A673 (cell line): ENCODE results near the gene BLOC1S3. TPM values are rescaled to one million over a fixed set of nuclear protein-coding genes. Genes with fewer than 3 reads are reported as not detected.
A peak's percentile ranks its signal among the peaks of the same experiment; 100 is the strongest.

Source experiments
- BruUV-seq: library from RNA; stranded (reverse); fragments of 400-500 nt; replicated peaks from 2 replicates; lab custom pipeline; 2021; lab: Mats Ljungman, UMichigan
- CTCF ChIA-PET: fragments of 300-600 bp; sonication (Branson Sonifier 250); formaldehyde crosslinking; loops from one replicate; lab custom pipeline; 2022; ENCODE audit warnings: antibody characterized with exemption; lab: Charles Lee
- POLR2A ChIA-PET: fragments of 300-600 bp; sonication (Branson Sonifier 250); formaldehyde crosslinking; loops from one replicate; lab custom pipeline; 2022; ENCODE audit warnings: antibody characterized with exemption; ENCODE audit not compliant: low non-redundant PET; lab: Charles Lee
- DNase-seq: peaks from one replicate; pipeline ENCODE4 v3.0.0-alpha.2; 2015; ENCODE audit warnings: low spot score
- H3K27ac ChIP-seq: fragments of 200-600 bp; sonication (generic); 2 replicates; pipeline ENCODE4 v1.5.1; 2016; ENCODE audit warnings: mixed run types, low read depth, mild to moderate bottlenecking, mixed read lengths, antibody characterized with exemption, low read length; ENCODE audit not compliant: poor library complexity, severe bottlenecking
- H3K27me3 ChIP-seq: fragments of 200-600 bp; sonication (generic); replicated peaks from 2 replicates; pipeline ENCODE4 v1.6.1; 2017; ENCODE audit warnings: mixed run types, low read depth, mild to moderate bottlenecking, mixed read lengths, antibody characterized with exemption, low read length; ENCODE audit not compliant: insufficient read depth, poor library complexity
- H3K36me3 ChIP-seq: fragments of 200-600 bp; sonication (generic); 2 replicates; pipeline ENCODE4 v1.6.1; 2016; ENCODE audit warnings: mixed run types, mild to moderate bottlenecking, mixed read lengths, antibody characterized with exemption, low read length; ENCODE audit not compliant: insufficient read depth, poor library complexity, severe bottlenecking
- H3K4me1 ChIP-seq: fragments of 200-600 bp; sonication (generic); 2 replicates; pipeline ENCODE4 v1.6.1; 2017; ENCODE audit warnings: mixed run types, mild to moderate bottlenecking, mixed read lengths, antibody characterized with exemption, low read length; ENCODE audit not compliant: insufficient read depth, poor library complexity, severe bottlenecking
- H3K4me3 ChIP-seq: fragments of 200-600 bp; sonication (generic); 2 replicates; pipeline ENCODE4 v1.5.1; 2016; ENCODE audit warnings: low read depth, mixed run types, mild to moderate bottlenecking, mixed read lengths, low read length; ENCODE audit not compliant: poor library complexity, severe bottlenecking
- H3K9me3 ChIP-seq: fragments of 200-600 bp; sonication (generic); 2 replicates; pipeline ENCODE4 v1.6.1; 2016; ENCODE audit warnings: mixed run types, low read depth, mild to moderate bottlenecking, mixed read lengths, antibody characterized with exemption, low read length; ENCODE audit not compliant: poor library complexity, severe bottlenecking
- EZH2 ChIP-seq: fragments of 200-600 bp; sonication (generic); IDR thresholded peaks from 2 replicates; pipeline ENCODE4 v1.6.1; 2017; ENCODE audit warnings: borderline replicate concordance, low read depth, mild to moderate bottlenecking, mixed read lengths, antibody characterized with exemption, low read length; ENCODE audit not compliant: poor library complexity, severe bottlenecking
- intact Hi-C: fragments of 100-400 bp; cut with micrococcal nuclease; formaldehyde crosslinking; loops from one replicate; pipeline ENCODE4 v1.10.0; 2022; ENCODE audit not compliant: unreplicated experiment
- total RNA-seq: library from RNA; stranded (reverse); gene quantifications from 2 replicates; pipeline ENCODE4 v1.2.3, GENCODE V29; 2021
- TF ChIP-seq, protein P1 (sequence below): fragments of 300-800, 200-600 bp; sonication (generic); conservative IDR thresholded peaks from 2 replicates; pipeline ENCODE4 v1.5.1; 2017; ENCODE audit warnings: low read depth, mild to moderate bottlenecking, antibody characterized with exemption, low read length, moderate library complexity, mixed read lengths

The BLOC1S3 gene
- total RNA-seq, 1 experiment from 2014 or later, result 8.7 TPM

DNA sequence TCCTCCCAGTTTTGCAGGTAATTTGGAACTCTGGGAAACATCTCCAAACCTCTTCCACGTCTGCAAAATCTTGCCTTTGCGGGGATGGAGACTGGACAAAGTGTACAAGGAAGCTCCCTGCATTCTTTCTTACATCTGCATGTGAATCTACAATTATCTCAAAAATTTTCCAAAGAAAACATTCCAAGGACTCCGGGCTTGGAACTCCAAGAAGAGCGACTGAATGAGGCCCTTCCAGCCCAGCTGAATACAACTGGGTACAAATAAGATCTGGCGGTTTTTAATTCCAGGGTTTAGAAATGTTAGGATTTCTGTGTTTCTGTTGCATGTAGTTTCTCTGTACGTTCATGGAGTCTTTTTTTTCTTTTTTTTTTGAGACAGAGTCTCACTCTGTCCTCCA is 38.1 kb downstream of the BLOC1S3 start:
- Histone ChIP-seq H3K36me3 (no peaks in the 10 kb centered on the region), H3K27ac (no peak overlapping the region), H3K4me1 (no peaks in the 10 kb centered on the region), H3K9me3 (no peaks in the 10 kb centered on the region), H3K4me3 (no peak overlapping the region), H3K27me3 (peaks cover 71% of the 10 kb centered on the region)
- no TSS peak for BruUV-seq
- intact Hi-C loops, result no loop called here
- ChIA-PET POLR2A (no interaction called here), CTCF (no interaction called here)
- DNase-seq, result no peak
- TF ChIP-seq, protein P1, sequence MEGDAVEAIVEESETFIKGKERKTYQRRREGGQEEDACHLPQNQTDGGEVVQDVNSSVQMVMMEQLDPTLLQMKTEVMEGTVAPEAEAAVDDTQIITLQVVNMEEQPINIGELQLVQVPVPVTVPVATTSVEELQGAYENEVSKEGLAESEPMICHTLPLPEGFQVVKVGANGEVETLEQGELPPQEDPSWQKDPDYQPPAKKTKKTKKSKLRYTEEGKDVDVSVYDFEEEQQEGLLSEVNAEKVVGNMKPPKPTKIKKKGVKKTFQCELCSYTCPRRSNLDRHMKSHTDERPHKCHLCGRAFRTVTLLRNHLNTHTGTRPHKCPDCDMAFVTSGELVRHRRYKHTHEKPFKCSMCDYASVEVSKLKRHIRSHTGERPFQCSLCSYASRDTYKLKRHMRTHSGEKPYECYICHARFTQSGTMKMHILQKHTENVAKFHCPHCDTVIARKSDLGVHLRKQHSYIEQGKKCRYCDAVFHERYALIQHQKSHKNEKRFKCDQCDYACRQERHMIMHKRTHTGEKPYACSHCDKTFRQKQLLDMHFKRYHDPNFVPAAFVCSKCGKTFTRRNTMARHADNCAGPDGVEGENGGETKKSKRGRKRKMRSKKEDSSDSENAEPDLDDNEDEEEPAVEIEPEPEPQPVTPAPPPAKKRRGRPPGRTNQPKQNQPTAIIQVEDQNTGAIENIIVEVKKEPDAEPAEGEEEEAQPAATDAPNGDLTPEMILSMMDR, result no peak
- TF ChIP-seq EZH2, result no peak

DNA sequence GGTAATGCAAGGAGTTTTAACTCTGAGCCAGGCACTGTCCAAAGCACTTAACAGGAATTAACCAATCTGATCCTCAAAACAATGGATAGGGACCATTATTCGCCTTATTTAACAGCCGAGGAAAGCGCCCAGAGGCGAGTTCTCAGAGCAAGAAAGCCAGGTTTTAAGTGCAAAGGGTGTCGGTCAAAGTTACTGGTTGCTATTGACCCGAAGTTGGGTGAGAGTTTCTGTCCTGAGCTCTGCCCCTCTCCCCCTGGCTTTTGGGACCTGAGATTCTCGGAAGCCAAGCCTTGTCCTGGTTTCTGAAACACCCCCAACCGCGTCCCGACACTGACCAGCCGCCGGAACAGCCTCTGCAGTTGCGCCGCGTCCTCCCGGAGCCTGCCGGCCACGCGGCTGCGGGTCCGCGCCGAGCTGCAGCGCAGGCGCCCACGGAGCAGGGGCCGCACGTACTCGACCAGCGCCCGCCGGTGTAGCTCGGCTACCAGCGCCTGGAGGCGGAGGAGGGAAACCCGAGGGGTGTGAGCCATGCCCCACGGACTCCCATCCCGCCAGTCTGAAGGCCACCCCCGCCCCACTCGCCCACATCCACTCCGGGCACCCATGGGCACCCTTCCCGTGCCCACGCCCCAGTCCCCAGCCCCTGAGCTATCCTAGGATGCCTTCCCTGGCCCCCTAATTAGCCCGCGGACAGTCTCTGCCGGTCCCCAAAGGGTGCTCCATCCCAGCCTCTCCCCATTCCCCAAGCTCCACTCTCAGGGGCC is 38.8 kb downstream of the BLOC1S3 start:
- peaks cover 71% of the 10 kb centered on the region for H3K27me3 ChIP-seq
- no peaks in the 10 kb centered on the region for H3K36me3 ChIP-seq
- no peak overlapping the region for H3K4me3 ChIP-seq
- no peak for DNase-seq
- no peaks in the 10 kb centered on the region for H3K4me1 ChIP-seq
- intact Hi-C loops, result no loop called here
- no TSS peak for BruUV-seq
- H3K27ac ChIP-seq, result no peak overlapping the region
- no peaks in the 10 kb centered on the region for H3K9me3 ChIP-seq
- POLR2A ChIA-PET, result no interaction called here
- peak; percentile 92 for TF ChIP-seq EZH2
- TF ChIP-seq, protein P1, result no peak
- CTCF ChIA-PET, result no interaction called here

DNA sequence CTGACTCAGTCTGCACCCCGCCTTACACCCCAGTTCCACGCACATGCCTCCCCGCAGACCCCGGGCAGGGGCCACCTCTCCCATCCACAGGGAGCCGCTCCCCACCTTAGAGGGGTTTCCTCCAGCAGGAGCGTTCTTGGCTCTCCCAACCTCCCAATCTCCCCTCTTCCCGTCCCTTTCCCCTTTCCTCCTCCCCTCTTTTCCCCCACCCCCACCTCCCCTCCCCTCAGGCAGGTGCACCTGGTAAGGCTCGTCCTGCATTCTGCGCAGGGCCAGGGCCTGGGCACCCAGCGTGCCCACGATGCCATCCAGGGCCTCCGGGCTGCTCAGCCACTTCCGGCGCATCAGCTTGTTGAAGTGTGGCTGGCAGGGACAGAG is 39.4 kb downstream of the BLOC1S3 start:
- Histone ChIP-seq H3K9me3 (no peaks in the 10 kb centered on the region), H3K4me1 (no peaks in the 10 kb centered on the region), H3K36me3 (no peaks in the 10 kb centered on the region), H3K4me3 (no peak overlapping the region), H3K27me3 (peaks cover 71% of the 10 kb centered on the region), H3K27ac (no peak overlapping the region)
- no TSS peak for BruUV-seq
- ChIA-PET CTCF (no interaction called here), POLR2A (no interaction called here)
- intact Hi-C loops, result no loop called here
- DNase-seq, result no peak
- TF ChIP-seq EZH2, result no peak

DNA sequence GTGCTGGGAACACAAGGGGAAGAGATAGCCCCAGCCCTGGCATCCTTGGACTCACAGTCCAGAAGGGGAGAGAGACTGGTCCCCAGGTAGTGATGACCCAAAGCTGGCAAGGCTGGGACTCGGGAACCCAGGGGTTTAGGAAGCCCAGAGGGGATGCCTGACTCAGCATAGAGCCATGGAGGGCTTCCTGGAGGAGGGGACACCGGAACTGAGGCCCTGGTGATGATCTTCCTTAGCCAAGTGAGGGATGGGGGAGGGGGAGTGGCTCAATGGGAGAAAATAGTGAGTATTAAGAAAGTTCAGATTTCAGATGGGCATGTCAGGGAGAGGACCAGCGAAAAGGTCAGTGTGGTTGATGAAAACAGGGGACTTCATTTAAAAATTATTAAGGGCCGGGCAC is 39.8 kb downstream of the BLOC1S3 start:
- CTCF ChIA-PET, result no interaction called here
- H3K9me3 ChIP-seq, result no peaks in the 10 kb centered on the region
- no peak overlapping the region for H3K27ac ChIP-seq
- DNase-seq, result no peak
- no TSS peak for BruUV-seq
- no peaks in the 10 kb centered on the region for H3K4me1 ChIP-seq
- H3K27me3 ChIP-seq, result peaks cover 71% of the 10 kb centered on the region
- H3K4me3 ChIP-seq, result no peak overlapping the region
- POLR2A ChIA-PET, result no interaction called here
- TF ChIP-seq, protein P1, result no peak
- no peak for TF ChIP-seq EZH2
- no peaks in the 10 kb centered on the region for H3K36me3 ChIP-seq
- intact Hi-C loops, result no loop called here
